ENCODE data around the gene ARIH1. TPM values are rescaled to one million over a fixed set of nuclear protein-coding genes. Genes with fewer than 3 reads are reported as not detected.

Gene ARIH1
- polyA plus RNA-seq, 3 donors = 13.5 to 47.2 (median 14.4) TPM

GRCh38 chr15:72503147-72503546, 29.0 kb downstream of the ARIH1 start:
- Mint-ChIP-seq H3K4me3 (no peak overlapping the region), H3K27ac (no peak overlapping the region), H3K4me1 (peaks cover 16% of the 10 kb centered on the region), H3K36me3 (peaks cover 16 to 36% of the 10 kb centered on the region in 2 donors), H3K27me3 (ENCODE audit: low read depth in 3 of 3) (no peaks in the 10 kb centered on the region), H3K9me3 (peaks cover 0 to 6% (median 0%) of the 10 kb centered on the region in 7 donors)
- intact Hi-C loops (cut with micrococcal nuclease) = no loop called here
- no peak overlapping the region for H3K27ac ChIP-seq (ENCODE audit: low read depth in 1 of 2, low read length in 2 of 2)
- no peak overlapping the region for H2AFZ ChIP-seq (ENCODE audit: insufficient read depth, low read depth, low read length, poor library complexity, severe bottlenecking)
- peaks cover 100% of the 10 kb centered on the region for H3K79me2 ChIP-seq (ENCODE audit: insufficient read depth, low read length)
- no peak overlapping the region for H3K4me3 ChIP-seq (replicated peaks in 1 of 3; ENCODE audit: low read depth in 2 of 3, low read length in 3 of 3)
- H3K4me2 ChIP-seq (replicated peaks; ENCODE audit: extremely low read depth, low read length, poor library complexity, severe bottlenecking) = no peak overlapping the region
- no peaks in the 10 kb centered on the region for H3K27me3 ChIP-seq (ENCODE audit: control insufficient read depth in 2 of 2, insufficient read depth in 2 of 2, low read length in 2 of 2)
- TF ChIP-seq, protein P1, sequence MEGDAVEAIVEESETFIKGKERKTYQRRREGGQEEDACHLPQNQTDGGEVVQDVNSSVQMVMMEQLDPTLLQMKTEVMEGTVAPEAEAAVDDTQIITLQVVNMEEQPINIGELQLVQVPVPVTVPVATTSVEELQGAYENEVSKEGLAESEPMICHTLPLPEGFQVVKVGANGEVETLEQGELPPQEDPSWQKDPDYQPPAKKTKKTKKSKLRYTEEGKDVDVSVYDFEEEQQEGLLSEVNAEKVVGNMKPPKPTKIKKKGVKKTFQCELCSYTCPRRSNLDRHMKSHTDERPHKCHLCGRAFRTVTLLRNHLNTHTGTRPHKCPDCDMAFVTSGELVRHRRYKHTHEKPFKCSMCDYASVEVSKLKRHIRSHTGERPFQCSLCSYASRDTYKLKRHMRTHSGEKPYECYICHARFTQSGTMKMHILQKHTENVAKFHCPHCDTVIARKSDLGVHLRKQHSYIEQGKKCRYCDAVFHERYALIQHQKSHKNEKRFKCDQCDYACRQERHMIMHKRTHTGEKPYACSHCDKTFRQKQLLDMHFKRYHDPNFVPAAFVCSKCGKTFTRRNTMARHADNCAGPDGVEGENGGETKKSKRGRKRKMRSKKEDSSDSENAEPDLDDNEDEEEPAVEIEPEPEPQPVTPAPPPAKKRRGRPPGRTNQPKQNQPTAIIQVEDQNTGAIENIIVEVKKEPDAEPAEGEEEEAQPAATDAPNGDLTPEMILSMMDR (IDR thresholded peaks at IDR 0.05) = no peak
- no peaks in the 10 kb centered on the region for H3K4me1 ChIP-seq (ENCODE audit: control insufficient read depth in 1 of 2, insufficient read depth in 2 of 2, low read length in 2 of 2)
- H3K9ac ChIP-seq (ENCODE audit: insufficient read depth, low read length, poor library complexity, severe bottlenecking) = no peak overlapping the region
- DNase-seq = no peak
- H3K9me3 ChIP-seq (replicated peaks in 1 of 2; ENCODE audit: control insufficient read depth in 1 of 2, insufficient read depth in 1 of 2, low read length in 2 of 2) = no peaks in the 10 kb centered on the region
- WGBS (ENCODE audit: insufficient coverage) = no CpG with 5 or more reads among the region's 1 CpG
- H3K36me3 ChIP-seq (replicated peaks in 1 of 2; ENCODE audit: control insufficient read depth in 1 of 2, insufficient read depth in 2 of 2, low read length in 2 of 2) = peaks cover 0 to 21% of the 10 kb centered on the region in 2 donors
- H4K20me1 ChIP-seq (ENCODE audit: insufficient read depth, low read length) = peaks cover 99% of the 10 kb centered on the region

GRCh38 chr15:72507402-72508092, 33.4 kb downstream of the ARIH1 start:
- DNase-seq = no peak
- Histone ChIP-seq H3K27me3 (ENCODE audit: control insufficient read depth in 2 of 2, insufficient read depth in 2 of 2, low read length in 2 of 2) (no peaks in the 10 kb centered on the region), H3K79me2 (ENCODE audit: insufficient read depth, low read length) (peaks cover 100% of the 10 kb centered on the region), H3K9ac (ENCODE audit: insufficient read depth, low read length, poor library complexity, severe bottlenecking) (no peak overlapping the region), H3K4me3 (replicated peaks in 1 of 3; ENCODE audit: low read depth in 2 of 3, low read length in 3 of 3) (no peak overlapping the region), H3K36me3 (replicated peaks in 1 of 2; ENCODE audit: control insufficient read depth in 1 of 2, insufficient read depth in 2 of 2, low read length in 2 of 2) (no peaks in the 10 kb centered on the region), H3K27ac (ENCODE audit: low read depth in 1 of 2, low read length in 2 of 2) (no peak overlapping the region), H4K20me1 (ENCODE audit: insufficient read depth, low read length) (peaks cover 100% of the 10 kb centered on the region), H2AFZ (ENCODE audit: insufficient read depth, low read depth, low read length, poor library complexity, severe bottlenecking) (no peak overlapping the region), H3K4me1 (ENCODE audit: control insufficient read depth in 1 of 2, insufficient read depth in 2 of 2, low read length in 2 of 2) (no peaks in the 10 kb centered on the region), H3K4me2 (replicated peaks; ENCODE audit: extremely low read depth, low read length, poor library complexity, severe bottlenecking) (no peak overlapping the region), H3K9me3 (replicated peaks in 1 of 2; ENCODE audit: control insufficient read depth in 1 of 2, insufficient read depth in 1 of 2, low read length in 2 of 2) (no peaks in the 10 kb centered on the region)
- no peak overlapping the region for H3K4me3 Mint-ChIP-seq
- intact Hi-C loops (cut with micrococcal nuclease) = no loop called here
- H3K4me1 Mint-ChIP-seq = peaks cover 19% of the 10 kb centered on the region
- no peaks in the 10 kb centered on the region for H3K27me3 Mint-ChIP-seq (ENCODE audit: low read depth in 3 of 3)
- H3K9me3 Mint-ChIP-seq = peaks cover 0 to 6% (median 2%) of the 10 kb centered on the region in 7 donors
- WGBS (ENCODE audit: insufficient coverage) = no CpG with 5 or more reads among the region's 1 CpG
- H3K36me3 Mint-ChIP-seq = peaks cover 11 to 12% of the 10 kb centered on the region in 2 donors
- TF ChIP-seq, protein P1 (IDR thresholded peaks at IDR 0.05) = no peak
- peak overlapping the region in 1 of 7 donors; percentile 54 for H3K27ac Mint-ChIP-seq

Data from CD14-positive monocyte (primary cell).